Measurements from ENCODE around the gene CDH13.

The CDH13 gene

DNA sequence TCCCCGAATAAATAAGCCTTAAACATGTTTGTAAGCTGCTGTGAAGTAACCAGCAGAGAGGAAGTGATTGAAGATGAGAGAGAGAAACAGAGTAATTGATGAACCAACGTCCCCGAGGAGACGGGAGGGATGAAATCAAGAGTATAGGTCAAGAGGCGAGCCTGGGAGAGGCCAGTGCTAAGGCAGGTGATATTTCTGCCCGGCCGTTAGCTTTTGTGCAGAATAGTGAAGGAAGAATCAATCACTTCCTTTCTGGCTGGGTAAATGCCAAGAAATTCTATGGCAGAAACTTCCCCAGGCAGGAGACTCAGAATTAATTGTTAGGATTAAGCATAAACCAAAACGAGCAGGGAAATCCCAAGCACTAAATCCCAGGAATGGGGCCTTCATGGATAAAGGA is 273.8 kb downstream of the CDH13 start (continued):
- TF ChIP-seq, protein P1, sequence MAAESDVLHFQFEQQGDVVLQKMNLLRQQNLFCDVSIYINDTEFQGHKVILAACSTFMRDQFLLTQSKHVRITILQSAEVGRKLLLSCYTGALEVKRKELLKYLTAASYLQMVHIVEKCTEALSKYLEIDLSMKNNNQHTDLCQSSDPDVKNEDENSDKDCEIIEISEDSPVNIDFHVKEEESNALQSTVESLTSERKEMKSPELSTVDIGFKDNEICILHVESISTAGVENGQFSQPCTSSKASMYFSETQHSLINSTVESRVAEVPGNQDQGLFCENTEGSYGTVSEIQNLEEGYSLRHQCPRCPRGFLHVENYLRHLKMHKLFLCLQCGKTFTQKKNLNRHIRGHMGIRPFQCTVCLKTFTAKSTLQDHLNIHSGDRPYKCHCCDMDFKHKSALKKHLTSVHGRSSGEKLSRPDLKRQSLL (tag by site-specific recombination; IDR thresholded peaks at IDR 0.05) = no peak
- no peak for TF ChIP-seq ZNF146 (tag by site-specific recombination; IDR thresholded peaks at IDR 0.05)
- TF ChIP-seq ZNF155 (tag by site-specific recombination; IDR thresholded peaks at IDR 0.05) = no peak
- TF ChIP-seq KLF9 (tag by site-specific recombination; IDR thresholded peaks at IDR 0.05; ENCODE audit: low read depth) = no peak

DNA sequence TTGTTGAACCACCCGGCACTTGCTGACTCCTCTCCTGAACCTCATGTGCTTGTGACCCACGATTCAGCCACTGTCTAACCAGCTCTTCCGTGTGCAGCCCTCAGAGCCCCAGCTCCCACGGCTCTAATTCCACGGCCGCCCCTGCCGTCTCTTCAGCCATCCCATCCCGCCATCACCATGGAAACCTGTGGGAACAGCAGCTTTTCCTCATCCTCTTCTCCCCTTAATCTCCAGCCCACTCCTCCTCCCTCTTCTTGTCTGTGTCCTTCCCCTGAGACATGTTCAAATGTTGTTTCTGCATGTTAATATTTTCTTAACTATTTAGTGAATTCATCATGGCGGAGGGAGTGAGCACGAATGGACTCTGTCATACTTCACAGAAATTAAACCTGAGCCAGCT is 285.2 kb downstream of the CDH13 start:
- H3K9me3 ChIP-seq (ENCODE audit: control insufficient read depth, insufficient read depth, low read depth, low read length) = no peaks in the 10 kb centered on the region
- no peaks in the 10 kb centered on the region for H3K36me3 ChIP-seq (ENCODE audit: control insufficient read depth in 2 of 2, insufficient read depth in 1 of 2, low read length in 2 of 2)
- no peak overlapping the region for H3K4me3 ChIP-seq (ENCODE audit: low read depth, low read length)
- CTCF ChIA-PET = no interaction called here
- TF ChIP-seq YY2 (tag by site-specific recombination; IDR thresholded peaks at IDR 0.05) = no peak
- no peak for TF ChIP-seq ZNF19 (tag by site-specific recombination; IDR thresholded peaks at IDR 0.05; ENCODE audit: low read depth)
- no peak for TF ChIP-seq SETDB1 (IDR thresholded peaks at IDR 0.05; ENCODE audit: insufficient read length, low read length)
- no peak for TF ChIP-seq ZNF211 (tag by site-specific recombination; IDR thresholded peaks at IDR 0.05; ENCODE audit: low read depth)
- TF ChIP-seq ZNF155 (tag by site-specific recombination; IDR thresholded peaks at IDR 0.05) = no peak
- no peak for TF ChIP-seq ZIC2 (tag by site-specific recombination; IDR thresholded peaks at IDR 0.05)
- TF ChIP-seq ZNF221 (tag by site-specific recombination; IDR thresholded peaks at IDR 0.05; ENCODE audit: borderline replicate concordance) = no peak
- no peak for TF ChIP-seq SCRT1 (tag by site-specific recombination; IDR thresholded peaks at IDR 0.05; ENCODE audit: borderline replicate concordance)
- TF ChIP-seq ZNF214 (tag by site-specific recombination; IDR thresholded peaks at IDR 0.05; ENCODE audit: borderline replicate concordance) = no peak
- TF ChIP-seq MEIS1 (CRISPR knock-in tag; IDR thresholded peaks at IDR 0.05; ENCODE audit: borderline replicate concordance) = no peak
- TF ChIP-seq ZBTB8A (tag by site-specific recombination; IDR thresholded peaks at IDR 0.05) = no peak
- no peak for TF ChIP-seq ZNF664 (tag by site-specific recombination; IDR thresholded peaks at IDR 0.05)
- no peak for TF ChIP-seq ZNF138 (tag by site-specific recombination; IDR thresholded peaks at IDR 0.05; ENCODE audit: borderline replicate concordance)
- no peak for TF ChIP-seq ZNF76 (tag by site-specific recombination; IDR thresholded peaks at IDR 0.05; ENCODE audit: borderline replicate concordance, low read depth)
- POLR2A ChIA-PET = no interaction called here
- H3K27ac ChIP-seq (ENCODE audit: extremely low read depth, low read depth, low read length) = no peak overlapping the region
- no peaks in the 10 kb centered on the region for H3K4me1 ChIP-seq (ENCODE audit: control insufficient read depth, insufficient read depth, low read length)

DNA sequence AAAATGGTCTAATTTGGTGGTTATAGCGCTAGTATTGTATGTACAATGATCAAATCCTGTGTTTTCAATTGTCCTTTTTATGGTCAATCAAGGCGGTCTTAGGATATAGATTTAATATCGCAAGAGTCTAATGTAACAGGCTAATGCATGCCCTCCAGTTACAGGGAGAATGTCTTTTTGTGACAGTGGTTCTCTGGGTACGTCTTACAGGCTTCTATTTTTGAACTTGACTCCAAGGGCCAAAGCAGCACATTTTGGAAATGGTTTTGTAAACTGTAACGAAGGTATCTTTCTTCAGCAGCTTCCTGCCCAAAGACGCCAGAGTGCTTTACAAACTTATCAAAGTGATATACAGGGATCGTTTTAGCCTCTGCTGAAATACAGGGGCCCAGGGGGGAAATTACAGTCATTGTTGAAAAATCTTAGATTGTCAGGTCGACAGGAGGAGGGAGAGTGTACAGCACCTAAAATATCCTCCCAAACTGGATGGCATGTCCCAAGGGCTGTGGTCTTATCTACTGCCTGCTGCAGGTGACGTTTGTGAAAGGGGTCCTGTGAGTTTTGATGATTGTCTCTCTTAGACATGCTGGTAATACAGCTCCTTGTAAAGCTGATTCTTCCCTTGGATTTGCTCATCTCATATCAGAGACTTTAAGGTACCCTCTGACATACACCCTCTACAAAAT is 288.5 kb downstream of the CDH13 start:
- CTCF ChIA-PET = interaction anchor here (0.5 kb wide), 1 partner anchor 201 kb away, joined by 3 read pairs; no protein-coding TSS in a partner anchor
- Histone ChIP-seq H3K27ac (ENCODE audit: extremely low read depth, low read depth, low read length) (no peak overlapping the region), H3K9me3 (ENCODE audit: control insufficient read depth, insufficient read depth, low read depth, low read length) (no peaks in the 10 kb centered on the region), H3K36me3 (ENCODE audit: control insufficient read depth in 2 of 2, insufficient read depth in 1 of 2, low read length in 2 of 2) (no peaks in the 10 kb centered on the region), H3K4me3 (ENCODE audit: low read depth, low read length) (no peak overlapping the region), H3K4me1 (ENCODE audit: control insufficient read depth, insufficient read depth, low read length) (no peaks in the 10 kb centered on the region)
- POLR2A ChIA-PET = no interaction called here
- TF ChIP-seq ZNF274 (IDR thresholded peaks at IDR 0.05; ENCODE audit: low read length) (no peak), ZNF274 (tag by site-specific recombination; IDR thresholded peaks at IDR 0.05; ENCODE audit: borderline replicate concordance) (no peak), ZBTB17 (tag by site-specific recombination; IDR thresholded peaks at IDR 0.05) (no peak), ZNF121 (tag by site-specific recombination; IDR thresholded peaks at IDR 0.05) (no peak), ZNF701 (tag by site-specific recombination; IDR thresholded peaks at IDR 0.05) (no peak), OSR2 (tag by site-specific recombination; IDR thresholded peaks at IDR 0.05) (no peak), KLF9 (tag by site-specific recombination; IDR thresholded peaks at IDR 0.05; ENCODE audit: low read depth) (no peak), ZNF707 (tag by site-specific recombination; IDR thresholded peaks at IDR 0.05) (no peak), ZNF214 (tag by site-specific recombination; IDR thresholded peaks at IDR 0.05; ENCODE audit: borderline replicate concordance) (no peak)
- TF ChIP-seq, protein P2, sequence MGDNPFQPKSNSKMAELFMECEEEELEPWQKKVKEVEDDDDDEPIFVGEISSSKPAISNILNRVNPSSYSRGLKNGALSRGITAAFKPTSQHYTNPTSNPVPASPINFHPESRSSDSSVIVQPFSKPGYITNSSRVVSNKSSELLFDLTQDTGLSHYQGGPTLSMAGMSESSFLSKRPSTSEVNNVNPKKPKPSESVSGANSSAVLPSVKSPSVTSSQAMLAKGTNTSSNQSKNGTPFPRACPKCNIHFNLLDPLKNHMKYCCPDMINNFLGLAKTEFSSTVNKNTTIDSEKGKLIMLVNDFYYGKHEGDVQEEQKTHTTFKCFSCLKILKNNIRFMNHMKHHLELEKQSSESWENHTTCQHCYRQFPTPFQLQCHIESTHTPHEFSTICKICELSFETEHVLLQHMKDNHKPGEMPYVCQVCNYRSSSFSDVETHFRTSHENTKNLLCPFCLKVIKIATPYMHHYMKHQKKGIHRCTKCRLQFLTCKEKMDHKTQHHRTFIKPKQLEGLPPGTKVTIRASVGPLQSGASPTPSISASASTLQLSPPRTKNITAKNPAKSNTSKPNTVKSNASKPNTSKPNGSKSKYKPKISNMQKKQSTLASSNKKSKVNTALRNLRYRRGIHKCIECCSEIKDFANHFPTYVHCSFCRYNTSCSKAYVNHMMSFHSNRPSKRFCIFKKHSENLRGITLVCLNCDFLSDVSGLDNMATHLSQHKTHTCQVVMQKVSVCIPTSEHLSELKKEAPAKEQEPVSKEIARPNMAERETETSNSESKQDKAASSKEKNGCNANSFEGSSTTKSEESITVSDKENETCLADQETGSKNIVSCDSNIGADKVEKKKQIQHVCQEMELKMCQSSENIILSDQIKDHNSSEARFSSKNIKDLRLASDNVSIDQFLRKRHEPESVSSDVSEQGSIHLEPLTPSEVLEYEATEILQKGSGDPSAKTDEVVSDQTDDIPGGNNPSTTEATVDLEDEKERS (tag by site-specific recombination; IDR thresholded peaks at IDR 0.05) = no peak
- TF ChIP-seq, protein P3, sequence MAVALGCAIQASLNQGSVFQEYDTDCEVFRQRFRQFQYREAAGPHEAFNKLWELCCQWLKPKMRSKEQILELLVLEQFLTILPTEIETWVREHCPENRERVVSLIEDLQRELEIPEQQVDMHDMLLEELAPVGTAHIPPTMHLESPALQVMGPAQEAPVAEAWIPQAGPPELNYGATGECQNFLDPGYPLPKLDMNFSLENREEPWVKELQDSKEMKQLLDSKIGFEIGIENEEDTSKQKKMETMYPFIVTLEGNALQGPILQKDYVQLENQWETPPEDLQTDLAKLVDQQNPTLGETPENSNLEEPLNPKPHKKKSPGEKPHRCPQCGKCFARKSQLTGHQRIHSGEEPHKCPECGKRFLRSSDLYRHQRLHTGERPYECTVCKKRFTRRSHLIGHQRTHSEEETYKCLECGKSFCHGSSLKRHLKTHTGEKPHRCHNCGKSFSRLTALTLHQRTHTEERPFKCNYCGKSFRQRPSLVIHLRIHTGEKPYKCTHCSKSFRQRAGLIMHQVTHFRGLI (tag by site-specific recombination; IDR thresholded peaks at IDR 0.05) = no peak
- TF ChIP-seq, protein P4, sequence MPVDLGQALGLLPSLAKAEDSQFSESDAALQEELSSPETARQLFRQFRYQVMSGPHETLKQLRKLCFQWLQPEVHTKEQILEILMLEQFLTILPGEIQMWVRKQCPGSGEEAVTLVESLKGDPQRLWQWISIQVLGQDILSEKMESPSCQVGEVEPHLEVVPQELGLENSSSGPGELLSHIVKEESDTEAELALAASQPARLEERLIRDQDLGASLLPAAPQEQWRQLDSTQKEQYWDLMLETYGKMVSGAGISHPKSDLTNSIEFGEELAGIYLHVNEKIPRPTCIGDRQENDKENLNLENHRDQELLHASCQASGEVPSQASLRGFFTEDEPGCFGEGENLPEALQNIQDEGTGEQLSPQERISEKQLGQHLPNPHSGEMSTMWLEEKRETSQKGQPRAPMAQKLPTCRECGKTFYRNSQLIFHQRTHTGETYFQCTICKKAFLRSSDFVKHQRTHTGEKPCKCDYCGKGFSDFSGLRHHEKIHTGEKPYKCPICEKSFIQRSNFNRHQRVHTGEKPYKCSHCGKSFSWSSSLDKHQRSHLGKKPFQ (tag by site-specific recombination; IDR thresholded peaks at IDR 0.05) = no peak

Measured in HEK293 (cell line).